ENCODE results near the gene DZIP1L. TPM values are rescaled to one million over a fixed set of nuclear protein-coding genes. Genes with fewer than 3 reads are reported as not detected.
A peak's percentile ranks its signal among the peaks of the same experiment; 100 is the strongest.

Gene DZIP1L
- total RNA-seq, 4 donors from 2014 or later: 2.8 to 40.4 (median 5.5) TPM

DNA sequence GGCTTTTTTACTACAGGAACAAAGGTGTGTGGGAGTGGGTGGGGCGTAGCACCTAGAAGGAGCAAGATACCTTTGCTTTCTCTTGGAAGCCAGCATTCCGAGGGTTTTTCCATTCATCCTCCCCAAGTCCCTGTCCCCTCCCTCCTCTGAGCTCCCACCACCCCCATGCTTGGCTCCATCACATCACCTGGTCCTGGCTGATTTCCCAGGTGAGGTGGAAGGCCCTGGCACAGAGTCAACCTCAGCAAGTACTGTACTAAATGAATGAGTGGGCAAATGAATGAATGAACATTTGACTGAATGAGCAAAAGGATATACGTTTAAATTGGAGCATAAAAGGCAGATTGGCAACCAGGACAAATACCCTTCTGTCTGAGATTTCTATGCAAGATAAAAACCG lies 45.4 kb downstream of the DZIP1L start:
- no peak for TF ChIP-seq CTCF (IDR thresholded peaks at IDR 0.05)
- no peak overlapping the region for H3K4me3 ChIP-seq
- H3K27ac ChIP-seq: no peak overlapping the region
- no peaks in the 10 kb centered on the region for H3K36me3 ChIP-seq
- no peaks in the 10 kb centered on the region for H3K4me1 ChIP-seq
- H3K9me3 ChIP-seq: no peaks in the 10 kb centered on the region
- H3K27me3 ChIP-seq: no peaks in the 10 kb centered on the region
- no peak for DNase-seq

GRCh38 chr3:138068579-138069174 lies 46.7 kb downstream of the DZIP1L start:
- no peaks in the 10 kb centered on the region for H3K27me3 ChIP-seq
- DNase-seq: peak; percentile 43 to 81 (median 73)
- H3K9me3 ChIP-seq: no peaks in the 10 kb centered on the region
- H3K36me3 ChIP-seq: no peaks in the 10 kb centered on the region
- H3K27ac ChIP-seq: no peak overlapping the region
- H3K4me3 ChIP-seq: no peak overlapping the region
- no peaks in the 10 kb centered on the region for H3K4me1 ChIP-seq
- TF ChIP-seq CTCF (IDR thresholded peaks at IDR 0.05): peak; percentile 48 to 89 (median 85)
- TF ChIP-seq POLR2A (IDR thresholded peaks at IDR 0.05): no peak

GRCh38 chr3:138068046-138068445 lies 47.4 kb downstream of the DZIP1L start:
- Histone ChIP-seq H3K36me3 (no peaks in the 10 kb centered on the region), H3K4me1 (no peaks in the 10 kb centered on the region), H3K27ac (no peak overlapping the region), H3K4me3 (no peak overlapping the region), H3K27me3 (no peaks in the 10 kb centered on the region), H3K9me3 (no peaks in the 10 kb centered on the region)
- no peak for DNase-seq
- TF ChIP-seq POLR2A (IDR thresholded peaks at IDR 0.05) (no peak), CTCF (IDR thresholded peaks at IDR 0.05) (no peak)

DNA sequence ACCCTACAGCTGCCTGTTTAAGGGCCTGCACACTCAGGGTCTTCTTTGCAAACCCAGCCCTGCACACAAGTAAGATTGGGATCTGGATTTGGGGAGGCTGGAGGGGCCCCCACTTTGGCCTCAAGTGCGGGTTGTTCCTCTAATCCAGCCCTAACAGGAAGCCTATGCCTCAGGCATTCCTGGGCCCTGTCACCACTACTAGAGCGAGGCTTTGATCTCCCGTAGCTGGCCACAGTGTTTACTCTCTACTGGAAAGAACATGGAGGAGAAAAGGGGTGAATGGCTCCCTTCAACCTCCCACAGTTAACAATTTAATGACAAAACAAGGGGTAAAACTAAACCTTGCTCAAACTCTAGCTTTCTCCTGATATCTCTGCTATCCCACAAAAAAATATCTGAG lies 48.4 kb downstream of the DZIP1L start:
- Histone ChIP-seq H3K4me3 (no peak overlapping the region), H3K27ac (no peak overlapping the region), H3K4me1 (no peaks in the 10 kb centered on the region), H3K27me3 (no peaks in the 10 kb centered on the region), H3K9me3 (no peaks in the 10 kb centered on the region), H3K36me3 (no peaks in the 10 kb centered on the region)
- TF ChIP-seq POLR2A (IDR thresholded peaks at IDR 0.05) (no peak), CTCF (IDR thresholded peaks at IDR 0.05) (no peak)
- no peak for DNase-seq

GRCh38 chr3:138066383-138066782 lies 49.0 kb downstream of the DZIP1L start:
- no peaks in the 10 kb centered on the region for H3K27me3 ChIP-seq
- no peak for DNase-seq

More at GRCh38 chr3:138066383-138066782, 49.0 kb downstream of the DZIP1L start:
- TF ChIP-seq CTCF (IDR thresholded peaks at IDR 0.05): no peak
- no peaks in the 10 kb centered on the region for H3K4me1 ChIP-seq
- H3K36me3 ChIP-seq: no peaks in the 10 kb centered on the region
- H3K9me3 ChIP-seq: no peaks in the 10 kb centered on the region
- no peak overlapping the region for H3K27ac ChIP-seq
- H3K4me3 ChIP-seq: no peak overlapping the region

Measured in Peyer's patch (tissue), 4 donors.